Panc1 (cell line): ENCODE data around the gene SLC22A2. TPM values are rescaled to one million over a fixed set of nuclear protein-coding genes. Genes with fewer than 3 reads are reported as not detected.

Experiments used
- ATAC-seq: fragments of 200-7000 bp; cut with Tn5 transposase; 2 replicates; pipeline ENCODE4 v1.9.1; 2020; ENCODE audit warnings: mild to moderate bottlenecking, moderate library complexity
- BruUV-seq: library from RNA; stranded (reverse); fragments of 400-500 nt; replicated peaks from 2 replicates; lab custom pipeline; 2021; lab: Mats Ljungman, UMichigan
- CTCF ChIA-PET: fragments of 300-600 bp; sonication (Branson Sonifier 250); formaldehyde crosslinking; loops from one replicate; lab custom pipeline; 2022; ENCODE audit warnings: antibody characterized with exemption; lab: Charles Lee
- POLR2A ChIA-PET: fragments of 300-600 bp; sonication (Branson Sonifier 250); formaldehyde crosslinking; loops from one replicate; lab custom pipeline; 2022; ENCODE audit warnings: antibody characterized with exemption; lab: Charles Lee
- DNase-seq: peaks from one replicate; pipeline ENCODE4 v3.0.0-alpha.2; 2010; ENCODE audit warnings: low read depth, low spot score
- H3K27ac ChIP-seq: 2 replicates; pipeline ENCODE4 v1.5.1; 2011; ENCODE audit warnings: mild to moderate bottlenecking, low read length, inconsistent platforms
- H3K27me3 ChIP-seq: fragments of 200-500 bp; sonication (Bioruptor generic); 2 replicates; pipeline ENCODE4 v1.6.0; 2014; ENCODE audit warnings: low read length, inconsistent platforms; ENCODE audit not compliant: control insufficient read depth, insufficient read depth
- H3K36me3 ChIP-seq: fragments of 200-500 bp; sonication (Bioruptor generic); 2 replicates; pipeline ENCODE4 v1.5.1; 2014; ENCODE audit warnings: inconsistent platforms, mild to moderate bottlenecking, low read length, moderate library complexity; ENCODE audit not compliant: control insufficient read depth, insufficient read depth
- H3K4me1 ChIP-seq: 2 replicates; pipeline ENCODE4 v1.5.1; 2011; ENCODE audit warnings: inconsistent platforms, mild to moderate bottlenecking, low read length, moderate library complexity; ENCODE audit not compliant: control insufficient read depth, insufficient read depth
- H3K4me3 ChIP-seq, 2 experiments: 2 replicates each; pipeline ENCODE4 v1.5.1; 2011 to 2012; ENCODE audit warnings: low read depth in 2 of 2, low read length in 2 of 2, mild to moderate bottlenecking in 2 of 2, inconsistent platforms in 1 of 2, moderate library complexity in 1 of 2
- H3K9me3 ChIP-seq: fragments of 200-500 bp; sonication (Bioruptor generic); 2 replicates; pipeline ENCODE4 v1.5.1; 2014; ENCODE audit warnings: low read depth, mild to moderate bottlenecking, inconsistent platforms, low read length, moderate library complexity; ENCODE audit not compliant: control insufficient read depth, insufficient read depth
- CTCF ChIP-seq: fragments of 450-650 bp; IDR thresholded peaks from 2 replicates; pipeline ENCODE4 v1.5.1; 2017; ENCODE audit warnings: mild to moderate bottlenecking
- POLR2AphosphoS5 ChIP-seq: IDR thresholded peaks from 2 replicates; pipeline ENCODE4 v1.6.1; 2012; ENCODE audit warnings: mild to moderate bottlenecking, low read depth, low read length, moderate library complexity
- REST ChIP-seq, 2 experiments: IDR thresholded peaks; 2 replicates each; pipeline ENCODE4 v1.6.1; 2011 to 2012; ENCODE audit warnings: low read depth in 2 of 2, control low read depth in 1 of 2, low read length in 1 of 2, mild to moderate bottlenecking in 1 of 2, moderate library complexity in 1 of 2; ENCODE audit not compliant: insufficient read depth in 1 of 2
- SIN3A ChIP-seq: IDR thresholded peaks from 2 replicates; pipeline ENCODE4 v1.6.1; 2012; ENCODE audit warnings: low read depth, mild to moderate bottlenecking, low read length, moderate library complexity, borderline replicate concordance; ENCODE audit not compliant: insufficient read depth
- TCF7L2 ChIP-seq: IDR thresholded peaks from 2 replicates; pipeline ENCODE4 v1.6.1; 2011; ENCODE audit warnings: mild to moderate bottlenecking, low read depth, low read length, inconsistent platforms
- in situ Hi-C: cut with HindIII; loops from 2 replicates; pipeline ENCODE4 v1.10.0; 2016; ENCODE audit warnings: low sequenced_read_pairs, low pct_unique_long_range_greater_than_20kb
- intact Hi-C: fragments of 100-400 bp; cut with micrococcal nuclease; formaldehyde crosslinking; loops from one replicate; pipeline ENCODE4 v1.10.0; 2022; ENCODE audit not compliant: unreplicated experiment
- total RNA-seq: library from RNA; stranded (reverse); gene quantifications from one replicate; pipeline ENCODE4 v1.2.1, GENCODE V29; 2021; ENCODE audit not compliant: unreplicated experiment

SLC22A2 gene
- total RNA-seq, 1 experiment from 2014 or later = not detected

GRCh38 chr6:160221918-160222317 lies 36.7 kb downstream of the SLC22A2 start:
- H3K36me3 ChIP-seq = no peaks in the 10 kb centered on the region
- no peaks in the 10 kb centered on the region for H3K27me3 ChIP-seq
- ChIA-PET POLR2A (no interaction called here), CTCF (interaction anchor here (1.0 kb wide), 1 partner anchor 234 kb away, joined by 5 read pairs; no protein-coding TSS in a partner anchor)
- no peak for DNase-seq
- ATAC-seq = no peak
- no peak overlapping the region for H3K4me3 ChIP-seq
- H3K4me1 ChIP-seq = no peaks in the 10 kb centered on the region
- H3K27ac ChIP-seq = no peak overlapping the region
- BruUV-seq = no TSS peak
- in situ Hi-C loops (no loop called here), intact Hi-C loops (no loop called here)
- no peaks in the 10 kb centered on the region for H3K9me3 ChIP-seq
- TF ChIP-seq REST (IDR thresholded peaks at IDR 0.05; ENCODE audit: insufficient read depth in 1 of 2, low read depth in 2 of 2, low read length in 1 of 2) (no peak), SIN3A (no peak), TCF7L2 (no peak)

GRCh38 chr6:160221423-160221822 lies 37.2 kb downstream of the SLC22A2 start:
- Histone ChIP-seq H3K4me1 (no peaks in the 10 kb centered on the region), H3K4me3 (no peak overlapping the region), H3K27me3 (no peaks in the 10 kb centered on the region), H3K36me3 (no peaks in the 10 kb centered on the region), H3K9me3 (no peaks in the 10 kb centered on the region), H3K27ac (no peak overlapping the region)
- ChIA-PET POLR2A (no interaction called here), CTCF (interaction anchor here (1.0 kb wide), 1 partner anchor 234 kb away, joined by 5 read pairs; no protein-coding TSS in a partner anchor)
- no peak for ATAC-seq
- in situ Hi-C loops = no loop called here
- TF ChIP-seq POLR2AphosphoS5 (no peak), TCF7L2 (no peak), SIN3A (no peak), REST (IDR thresholded peaks at IDR 0.05; ENCODE audit: insufficient read depth in 1 of 2, low read depth in 2 of 2, low read length in 1 of 2) (no peak), CTCF (no peak)
- no TSS peak for BruUV-seq
- DNase-seq = no peak
- intact Hi-C loops = no loop called here
